GM12892 (cell line): Measurements from ENCODE around the gene MAP3K12.
A peak's percentile ranks its signal among the peaks of the same experiment; 100 is the strongest.

Source experiments
- DNase-seq: peaks from one replicate; pipeline ENCODE4 v3.0.0; 2011; ENCODE audit not compliant: insufficient read length
- FAIRE-seq: peaks from 2 replicates; lab custom pipeline; 2011; peaks lifted over from hg19 to GRCh38; lab: Jason Lieb, UNC
- POLR2A ChIP-seq: IDR thresholded peaks from 2 replicates; pipeline ENCODE4 v1.6.1; 2011; ENCODE audit warnings: low read depth, low read length, control low read depth
- POLR2AphosphoS5 ChIP-seq: IDR thresholded peaks from 2 replicates; pipeline ENCODE4 v1.6.1; 2011; ENCODE audit warnings: low read depth, low read length, control low read depth
- TAF1 ChIP-seq: IDR thresholded peaks from 2 replicates; pipeline ENCODE4 v1.6.1; 2011; ENCODE audit warnings: low read depth, mild to moderate bottlenecking, control low read depth, low read length, borderline replicate concordance

Gene MAP3K12

DNA sequence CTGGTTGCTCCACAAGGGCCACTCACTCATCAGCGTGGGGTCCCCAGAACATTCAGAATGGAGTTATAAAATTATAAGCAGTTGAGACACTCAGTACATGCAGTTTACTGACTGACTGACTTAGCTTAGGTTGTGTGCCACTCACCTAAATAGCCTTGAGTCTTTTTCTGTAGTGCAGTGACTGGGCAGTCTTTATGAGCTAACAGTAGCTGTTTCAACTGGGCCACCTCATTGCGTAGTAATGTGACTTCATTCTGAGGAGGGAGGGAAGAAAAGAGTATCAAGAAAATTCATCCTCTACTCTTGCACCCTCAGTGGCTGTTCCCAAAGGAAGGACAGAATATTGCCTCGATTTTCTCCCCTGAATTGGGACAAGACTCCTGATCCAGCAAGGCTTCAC, 23.9 kb upstream of the MAP3K12 start:
- FAIRE-seq (no peak), DNase-seq (no peak)
- TF ChIP-seq POLR2AphosphoS5: no peak
- no peak for TF ChIP-seq POLR2A
- TF ChIP-seq TAF1: no peak

GRCh38 chr12:53518381-53518780, 19.1 kb upstream of the MAP3K12 start:
- TF ChIP-seq POLR2AphosphoS5: no peak
- TF ChIP-seq POLR2A: no peak
- TF ChIP-seq TAF1: no peak
- DNase-seq (no peak), FAIRE-seq (no peak)

- TF ChIP-seq POLR2A (no peak), POLR2AphosphoS5 (no peak), TAF1 (no peak)
- no peak for DNase-seq
Observed at GRCh38 chr12:53516758-53517455, 17.6 kb upstream of the MAP3K12 start.

DNA sequence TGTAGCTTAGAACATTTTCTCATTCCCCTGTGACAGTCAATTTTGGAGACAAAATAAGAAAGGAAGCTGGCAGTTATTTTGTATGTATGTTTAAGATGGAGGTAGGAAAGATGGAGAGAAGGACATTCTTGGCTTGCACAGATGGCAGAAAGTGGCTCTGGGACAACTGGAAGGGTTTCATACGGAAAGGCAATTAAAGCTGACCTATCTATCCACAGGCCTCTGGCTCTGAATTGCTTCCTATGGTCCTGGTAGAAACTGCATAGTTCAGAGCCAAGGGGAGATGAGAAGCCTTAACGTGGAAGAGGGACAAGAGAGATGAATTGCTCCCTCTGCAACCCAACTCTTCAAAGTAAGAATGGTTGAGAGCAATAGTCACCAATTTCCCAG, 16.0 kb upstream of the MAP3K12 start:
- no peak for TF ChIP-seq TAF1
- TF ChIP-seq POLR2A: no peak
- no peak for TF ChIP-seq POLR2AphosphoS5
- DNase-seq (no peak), FAIRE-seq (no peak)

More at GRCh38 chr12:53516758-53517455, 17.6 kb upstream of the MAP3K12 start:
- no peak for FAIRE-seq

DNA sequence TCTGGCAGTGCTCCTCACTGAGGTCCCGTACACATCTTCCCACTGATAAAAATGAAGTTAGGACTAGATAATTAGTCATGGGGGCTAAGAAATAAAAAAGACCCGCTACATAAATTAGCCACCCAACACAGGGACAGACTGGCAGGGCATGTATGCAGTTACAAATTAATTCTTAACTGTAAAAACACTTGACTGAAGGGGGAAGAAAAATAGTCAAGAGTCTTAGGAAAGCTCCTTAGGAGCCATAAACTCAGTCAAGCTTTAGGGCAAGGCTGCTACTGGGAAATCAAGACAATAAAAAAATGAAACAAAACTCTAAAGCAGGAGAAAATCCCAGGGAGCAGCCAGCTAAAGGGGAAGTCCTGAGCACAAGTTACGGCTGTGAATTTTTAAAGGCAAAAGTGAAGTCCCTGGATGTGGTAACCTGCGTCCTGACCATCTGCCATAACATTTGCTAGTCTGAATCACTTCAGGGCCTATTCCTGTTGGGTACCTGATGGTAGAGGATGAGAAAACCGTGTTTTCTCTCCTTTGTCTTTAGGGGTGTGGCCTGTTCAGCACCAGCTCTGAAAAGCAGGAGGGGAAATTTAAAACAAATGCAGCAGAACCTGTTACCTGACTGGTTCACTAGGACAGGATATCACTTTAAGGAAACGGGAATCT, 15.5 kb upstream of the MAP3K12 start:
- no peak for DNase-seq
- no peak for FAIRE-seq

GRCh38 chr12:53513712-53514410, 14.6 kb upstream of the MAP3K12 start:
- TF ChIP-seq TAF1: no peak
- no peak for DNase-seq

More for the DNA sequence above, 15.5 kb upstream of the MAP3K12 start:
- no peak for TF ChIP-seq POLR2A
- no peak for TF ChIP-seq TAF1

GRCh38 chr12:53510181-53510812, 11.0 kb upstream of the MAP3K12 start:
- FAIRE-seq: no peak
- no peak for TF ChIP-seq POLR2A
- TF ChIP-seq TAF1: no peak
- TF ChIP-seq POLR2AphosphoS5: no peak
- no peak for DNase-seq

More at GRCh38 chr12:53513712-53514410, 14.6 kb upstream of the MAP3K12 start:
- FAIRE-seq: no peak

GRCh38 chr12:53508534-53509170, 9.4 kb upstream of the MAP3K12 start:
- TF ChIP-seq POLR2AphosphoS5: no peak
- no peak for TF ChIP-seq POLR2A
- TF ChIP-seq TAF1: no peak
- FAIRE-seq (peak; percentile 94), DNase-seq (peak; percentile 63)

GRCh38 chr12:53507603-53507885, 8.3 kb upstream of the MAP3K12 start:
- FAIRE-seq (no peak), DNase-seq (no peak)
- TF ChIP-seq TAF1: no peak
- no peak for TF ChIP-seq POLR2A
- no peak for TF ChIP-seq POLR2AphosphoS5

DNA sequence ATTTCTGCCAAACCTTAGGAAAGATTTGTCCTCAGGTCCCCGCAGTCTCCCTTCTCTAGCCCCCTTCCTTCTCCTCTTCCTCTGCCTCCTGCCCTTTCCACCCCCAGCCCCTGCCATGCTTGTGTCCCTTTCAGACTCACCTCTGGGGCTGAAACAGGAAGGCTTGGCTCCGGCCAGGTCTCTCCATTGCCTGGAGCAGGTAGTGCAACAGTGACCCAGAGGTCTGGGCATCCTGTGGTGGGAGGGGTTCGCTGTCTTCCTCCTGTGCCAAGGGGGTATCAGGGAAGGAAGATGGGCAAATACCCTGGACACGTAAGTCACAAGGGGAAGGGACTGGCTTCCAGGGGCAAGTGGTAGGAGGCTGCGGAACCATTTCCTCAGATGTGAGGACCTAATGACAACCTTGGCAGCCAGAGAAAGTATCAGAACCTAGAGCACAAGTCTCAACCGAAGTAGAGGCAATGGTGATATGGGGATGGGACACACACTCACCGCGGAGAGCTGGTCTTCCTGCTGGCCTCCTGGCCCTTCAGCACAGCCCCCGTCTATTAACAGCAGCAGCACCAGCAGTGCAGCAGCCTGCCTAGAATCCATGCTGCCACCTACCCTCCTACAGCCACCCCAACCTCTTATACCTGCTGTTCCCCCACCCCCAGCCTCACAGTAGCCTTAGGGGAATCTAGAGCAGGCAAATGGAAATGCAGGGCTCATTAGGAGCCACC, 7.8 kb upstream of the MAP3K12 start, which contains the start of gene NPFF:
NPFF (minus strand) TSS at position 604 of the 722 bp plus-strand sequence; CDS start at position 594, 10 bp downstream.
- no peak for TF ChIP-seq TAF1
- no peak for TF ChIP-seq POLR2A
- TF ChIP-seq POLR2AphosphoS5: no peak; the same call in 1 of the 2 replicates
- FAIRE-seq: no peak
- no peak for DNase-seq
